ENCODE measurements around the gene CLTCL1.

The CLTCL1 gene

GRCh38 chr22:19172213-19173046 is 119.1 kb downstream of the CLTCL1 start:
- Histone ChIP-seq H3K4me3 (replicated peaks; ENCODE audit: insufficient read depth, low read length) (peak overlapping the region; percentile 93), H3K27ac (replicated peaks) (peak overlapping the region; percentile 93)
- DNase-seq (ENCODE audit: low read depth in 1 of 2, low spot score in 1 of 2) = no peak

GRCh38 chr22:19169947-19170318 is 121.6 kb downstream of the CLTCL1 start:
- DNase-seq (ENCODE audit: low read depth in 1 of 2, low spot score in 1 of 2) = no peak
- Histone ChIP-seq H3K27me3 (ENCODE audit: insufficient read depth, poor library complexity, severe bottlenecking) (peaks cover 33% of the 10 kb centered on the region), H3K4me3 (replicated peaks; ENCODE audit: insufficient read depth, low read length) (no peak overlapping the region), H3K27ac (replicated peaks) (no peak overlapping the region)
- TF ChIP-seq GABPA (IDR thresholded peaks at IDR 0.05; ENCODE audit: low read depth) (no peak), POLR2AphosphoS5 (IDR thresholded peaks at IDR 0.05; ENCODE audit: low read depth) (no peak), SPI1 (IDR thresholded peaks at IDR 0.05; ENCODE audit: borderline replicate concordance, low read depth) (no peak)
- TF ChIP-seq, protein P1, sequence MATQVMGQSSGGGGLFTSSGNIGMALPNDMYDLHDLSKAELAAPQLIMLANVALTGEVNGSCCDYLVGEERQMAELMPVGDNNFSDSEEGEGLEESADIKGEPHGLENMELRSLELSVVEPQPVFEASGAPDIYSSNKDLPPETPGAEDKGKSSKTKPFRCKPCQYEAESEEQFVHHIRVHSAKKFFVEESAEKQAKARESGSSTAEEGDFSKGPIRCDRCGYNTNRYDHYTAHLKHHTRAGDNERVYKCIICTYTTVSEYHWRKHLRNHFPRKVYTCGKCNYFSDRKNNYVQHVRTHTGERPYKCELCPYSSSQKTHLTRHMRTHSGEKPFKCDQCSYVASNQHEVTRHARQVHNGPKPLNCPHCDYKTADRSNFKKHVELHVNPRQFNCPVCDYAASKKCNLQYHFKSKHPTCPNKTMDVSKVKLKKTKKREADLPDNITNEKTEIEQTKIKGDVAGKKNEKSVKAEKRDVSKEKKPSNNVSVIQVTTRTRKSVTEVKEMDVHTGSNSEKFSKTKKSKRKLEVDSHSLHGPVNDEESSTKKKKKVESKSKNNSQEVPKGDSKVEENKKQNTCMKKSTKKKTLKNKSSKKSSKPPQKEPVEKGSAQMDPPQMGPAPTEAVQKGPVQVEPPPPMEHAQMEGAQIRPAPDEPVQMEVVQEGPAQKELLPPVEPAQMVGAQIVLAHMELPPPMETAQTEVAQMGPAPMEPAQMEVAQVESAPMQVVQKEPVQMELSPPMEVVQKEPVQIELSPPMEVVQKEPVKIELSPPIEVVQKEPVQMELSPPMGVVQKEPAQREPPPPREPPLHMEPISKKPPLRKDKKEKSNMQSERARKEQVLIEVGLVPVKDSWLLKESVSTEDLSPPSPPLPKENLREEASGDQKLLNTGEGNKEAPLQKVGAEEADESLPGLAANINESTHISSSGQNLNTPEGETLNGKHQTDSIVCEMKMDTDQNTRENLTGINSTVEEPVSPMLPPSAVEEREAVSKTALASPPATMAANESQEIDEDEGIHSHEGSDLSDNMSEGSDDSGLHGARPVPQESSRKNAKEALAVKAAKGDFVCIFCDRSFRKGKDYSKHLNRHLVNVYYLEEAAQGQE (IDR thresholded peaks at IDR 0.05; ENCODE audit: insufficient replicate concordance, low read depth) = no peak
- TF ChIP-seq, protein P2, sequence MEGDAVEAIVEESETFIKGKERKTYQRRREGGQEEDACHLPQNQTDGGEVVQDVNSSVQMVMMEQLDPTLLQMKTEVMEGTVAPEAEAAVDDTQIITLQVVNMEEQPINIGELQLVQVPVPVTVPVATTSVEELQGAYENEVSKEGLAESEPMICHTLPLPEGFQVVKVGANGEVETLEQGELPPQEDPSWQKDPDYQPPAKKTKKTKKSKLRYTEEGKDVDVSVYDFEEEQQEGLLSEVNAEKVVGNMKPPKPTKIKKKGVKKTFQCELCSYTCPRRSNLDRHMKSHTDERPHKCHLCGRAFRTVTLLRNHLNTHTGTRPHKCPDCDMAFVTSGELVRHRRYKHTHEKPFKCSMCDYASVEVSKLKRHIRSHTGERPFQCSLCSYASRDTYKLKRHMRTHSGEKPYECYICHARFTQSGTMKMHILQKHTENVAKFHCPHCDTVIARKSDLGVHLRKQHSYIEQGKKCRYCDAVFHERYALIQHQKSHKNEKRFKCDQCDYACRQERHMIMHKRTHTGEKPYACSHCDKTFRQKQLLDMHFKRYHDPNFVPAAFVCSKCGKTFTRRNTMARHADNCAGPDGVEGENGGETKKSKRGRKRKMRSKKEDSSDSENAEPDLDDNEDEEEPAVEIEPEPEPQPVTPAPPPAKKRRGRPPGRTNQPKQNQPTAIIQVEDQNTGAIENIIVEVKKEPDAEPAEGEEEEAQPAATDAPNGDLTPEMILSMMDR (IDR thresholded peaks at IDR 0.05; ENCODE audit: insufficient read depth, low read length) = no peak

More at GRCh38 chr22:19172213-19173046, 119.1 kb downstream of the CLTCL1 start:
- TF ChIP-seq POLR2AphosphoS5 (IDR thresholded peaks at IDR 0.05; ENCODE audit: low read depth) (no peak), SPI1 (IDR thresholded peaks at IDR 0.05; ENCODE audit: borderline replicate concordance, low read depth) (no peak), GABPA (IDR thresholded peaks at IDR 0.05; ENCODE audit: low read depth) (no peak)
- TF ChIP-seq, protein P1 (IDR thresholded peaks at IDR 0.05; ENCODE audit: insufficient replicate concordance, low read depth) = no peak
- TF ChIP-seq, protein P2 (IDR thresholded peaks at IDR 0.05; ENCODE audit: insufficient read depth, low read length) = no peak
- H3K27me3 ChIP-seq (ENCODE audit: insufficient read depth, poor library complexity, severe bottlenecking) = peaks cover 31% of the 10 kb centered on the region

- TF ChIP-seq, protein P1 (IDR thresholded peaks at IDR 0.05; ENCODE audit: insufficient replicate concordance, low read depth) = no peak
- TF ChIP-seq GABPA (IDR thresholded peaks at IDR 0.05; ENCODE audit: low read depth) (no peak), SPI1 (IDR thresholded peaks at IDR 0.05; ENCODE audit: borderline replicate concordance, low read depth) (no peak)
- H3K4me3 ChIP-seq (replicated peaks; ENCODE audit: insufficient read depth, low read length) = no peak overlapping the region
- no peak for DNase-seq (ENCODE audit: low read depth in 1 of 2, low spot score in 1 of 2)
- H3K27ac ChIP-seq (replicated peaks) = no peak overlapping the region
- H3K27me3 ChIP-seq (ENCODE audit: insufficient read depth, poor library complexity, severe bottlenecking) = peaks cover 33% of the 10 kb centered on the region
These were observed 122.2 kb downstream of the CLTCL1 start for GRCh38 chr22:19169002-19169946.
